ENCODE measurements around the gene CPXM2.

The CPXM2 gene

GRCh38 chr10:123868038-123869019, 23.3 kb downstream of the CPXM2 start:
- DNase-seq = no peak

GRCh38 chr10:123865880-123866279, 25.7 kb downstream of the CPXM2 start:
- DNase-seq = no peak

GRCh38 chr10:123865350-123865749, 26.3 kb downstream of the CPXM2 start:
- DNase-seq = no peak

DNA sequence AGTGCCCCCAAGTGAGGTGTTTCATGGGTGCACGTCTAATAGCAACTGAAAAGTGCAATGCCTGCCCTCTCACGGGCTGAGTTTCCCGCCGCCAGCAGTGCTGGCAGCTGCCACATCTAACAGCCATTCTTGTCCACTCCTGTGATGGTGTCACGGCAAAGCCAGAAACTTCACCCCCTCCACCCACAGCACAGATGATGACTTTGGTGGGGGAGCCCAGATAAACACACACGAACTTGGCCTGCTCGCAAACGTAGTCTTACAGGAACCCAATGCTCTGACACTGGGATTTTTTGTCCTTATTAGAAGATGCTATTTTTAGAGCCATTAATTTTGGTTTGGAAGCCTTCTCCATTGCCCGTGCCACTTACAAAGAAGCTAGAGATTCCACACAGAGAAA, 26.7 kb downstream of the CPXM2 start:
- DNase-seq = no peak

DNA sequence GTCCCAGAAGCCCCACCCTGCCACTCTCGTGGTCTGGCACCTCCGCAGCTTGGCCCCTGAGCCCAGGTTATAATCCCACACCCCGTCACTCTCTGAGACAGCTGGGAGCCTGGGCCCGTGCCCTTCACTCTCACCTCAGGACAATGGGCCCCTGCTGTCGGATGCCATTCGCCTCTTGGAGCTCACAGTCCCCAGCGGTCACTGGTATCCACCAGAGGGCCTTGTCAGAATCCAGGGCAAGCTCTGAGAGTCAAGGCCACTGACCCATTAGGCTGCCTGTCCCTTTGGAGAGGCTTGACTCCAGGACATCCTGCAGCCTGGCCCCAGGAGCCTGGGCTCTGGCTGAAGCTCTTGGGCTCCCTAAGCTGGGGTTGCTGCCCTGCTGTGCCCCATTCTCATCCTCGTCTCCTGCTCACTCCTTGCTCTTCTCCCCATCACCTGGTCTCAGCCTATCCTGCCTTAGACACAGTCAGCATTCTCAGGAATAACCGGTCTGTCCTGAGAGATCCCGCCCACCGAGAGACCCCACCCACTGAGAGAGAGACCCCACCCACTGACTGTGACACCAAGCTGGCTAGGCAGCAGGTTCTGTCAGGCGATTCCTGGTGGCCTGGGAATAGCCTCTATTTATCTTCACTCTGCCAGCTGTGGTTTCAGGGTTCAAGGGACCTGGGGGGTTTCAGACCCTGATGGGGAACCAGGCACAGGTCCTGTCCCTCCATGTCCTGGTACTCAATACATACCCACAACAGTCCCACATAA, 27.7 kb downstream of the CPXM2 start:
- no peak for DNase-seq

DNA sequence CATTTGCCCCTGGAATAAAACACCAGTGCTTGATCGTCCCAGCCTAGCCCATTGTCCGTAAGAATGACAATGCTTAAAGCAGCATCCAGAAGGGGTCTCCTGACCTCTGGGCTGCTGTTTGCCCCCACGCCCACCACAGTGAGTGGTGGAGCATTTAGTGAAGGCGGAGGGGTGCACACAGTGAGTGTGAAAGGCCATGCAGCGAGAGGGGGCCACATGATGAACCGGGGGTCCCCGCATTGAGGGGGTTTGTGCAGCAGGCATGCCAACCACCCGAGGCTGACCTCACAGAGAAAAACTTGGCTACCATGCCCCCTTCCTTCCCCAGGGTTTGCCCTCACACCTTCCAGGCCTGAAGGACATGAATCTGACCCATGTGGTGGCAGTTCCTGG, 28.4 kb downstream of the CPXM2 start:
- DNase-seq = no peak

GRCh38 chr10:123862421-123863182, 29.0 kb downstream of the CPXM2 start:
- DNase-seq = no peak

- no peak for DNase-seq
These were observed 30.8 kb downstream of the CPXM2 start for GRCh38 chr10:123860856-123861255.

DNA sequence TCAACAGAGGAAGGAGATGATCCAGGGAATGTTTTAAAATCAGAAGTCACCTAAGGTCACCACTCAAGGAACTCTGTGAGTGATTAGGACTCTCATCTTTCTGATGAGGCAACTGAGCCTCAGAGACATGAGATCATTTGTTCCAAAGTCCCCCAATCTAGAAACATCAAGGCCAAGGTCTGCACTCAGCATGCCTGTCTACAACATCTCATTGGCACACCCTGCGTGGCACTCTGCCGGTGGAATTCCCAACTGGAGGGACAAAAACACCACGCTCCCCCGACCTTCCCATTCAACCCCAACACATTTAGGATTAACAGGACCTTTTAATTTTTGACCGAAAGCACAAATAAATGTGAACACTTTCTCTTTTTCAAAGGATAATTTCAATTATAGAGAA, 31.4 kb downstream of the CPXM2 start:
- no peak for DNase-seq

DNA sequence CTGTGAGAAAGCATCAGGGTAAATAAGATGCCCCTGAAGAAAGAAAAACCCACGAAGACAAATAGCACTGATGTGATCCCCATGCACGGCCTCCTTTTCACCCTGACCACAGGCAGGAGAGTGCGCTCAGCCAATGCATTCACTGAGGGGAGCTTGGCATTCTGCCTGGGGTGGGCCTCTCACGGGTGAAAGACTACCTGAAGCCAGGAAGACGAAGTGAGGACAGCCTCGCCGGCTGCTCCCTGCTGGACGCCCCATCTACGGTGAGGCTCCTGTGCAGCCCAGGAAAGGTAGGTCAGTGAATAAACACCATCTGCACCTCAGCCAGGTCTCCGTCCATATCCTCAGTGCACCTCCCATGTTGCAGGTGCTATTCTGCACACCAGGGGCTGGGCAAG, 32.0 kb downstream of the CPXM2 start:
- no peak for DNase-seq

GRCh38 chr10:123858907-123859652, 32.5 kb downstream of the CPXM2 start:
- DNase-seq = no peak

- no peak for DNase-seq
These were observed 33.4 kb downstream of the CPXM2 start for GRCh38 chr10:123858077-123858681.

DNA sequence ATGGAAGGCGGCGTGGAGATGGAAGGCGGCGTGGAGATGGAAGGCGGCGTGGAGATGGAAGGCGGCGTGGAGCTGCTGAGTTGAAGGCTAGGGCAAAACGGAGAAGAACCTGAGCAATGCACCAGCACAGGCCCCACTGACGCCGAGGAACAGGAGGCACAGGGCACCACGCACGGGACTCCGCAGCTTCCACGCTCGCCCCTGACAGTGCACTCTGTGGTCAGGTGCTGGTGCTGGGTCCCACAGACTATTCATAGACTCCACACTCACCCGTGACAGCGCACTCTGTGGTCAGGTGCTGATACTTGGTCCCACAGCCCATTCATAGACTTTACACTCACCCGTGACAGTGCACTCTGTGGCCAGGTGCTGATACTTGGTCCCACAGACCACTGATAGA, 34.0 kb downstream of the CPXM2 start:
- DNase-seq = no peak

DNA sequence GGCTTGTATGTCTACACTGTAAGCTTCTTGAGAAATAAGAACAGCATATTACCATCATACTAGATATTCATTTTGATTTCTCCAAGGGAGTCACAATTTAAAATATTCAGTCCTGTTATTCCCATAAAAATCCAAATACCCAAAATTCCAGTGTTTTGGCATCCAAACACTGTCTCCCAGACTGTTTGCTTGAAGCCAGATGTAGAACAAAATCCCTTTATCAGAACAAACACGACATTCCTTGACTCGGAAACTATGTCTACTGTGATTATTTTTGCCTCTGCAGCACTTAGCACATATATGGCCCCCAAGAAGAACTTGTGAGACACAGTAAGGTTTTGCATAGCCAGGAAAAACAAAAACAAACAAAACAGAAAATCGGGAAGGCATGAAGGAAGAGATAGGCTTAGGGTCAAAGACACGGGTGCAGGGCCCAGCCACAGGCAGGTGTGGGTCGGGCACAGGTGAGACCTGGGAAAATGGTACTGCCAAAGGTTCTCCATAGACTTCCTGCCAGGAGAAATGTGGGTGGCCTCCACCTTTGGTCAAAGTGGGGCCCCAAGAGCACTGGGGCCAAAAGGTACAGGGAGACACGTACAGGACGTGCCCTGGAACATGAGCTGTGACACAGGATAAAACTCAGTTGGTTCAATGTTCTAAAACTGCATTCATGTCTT, 36.5 kb downstream of the CPXM2 start:
- DNase-seq = no peak

GRCh38 chr10:123854498-123854897, 37.1 kb downstream of the CPXM2 start:
- DNase-seq = no peak

- DNase-seq = no peak
These were observed 37.6 kb downstream of the CPXM2 start for GRCh38 chr10:123854003-123854402.

DNA sequence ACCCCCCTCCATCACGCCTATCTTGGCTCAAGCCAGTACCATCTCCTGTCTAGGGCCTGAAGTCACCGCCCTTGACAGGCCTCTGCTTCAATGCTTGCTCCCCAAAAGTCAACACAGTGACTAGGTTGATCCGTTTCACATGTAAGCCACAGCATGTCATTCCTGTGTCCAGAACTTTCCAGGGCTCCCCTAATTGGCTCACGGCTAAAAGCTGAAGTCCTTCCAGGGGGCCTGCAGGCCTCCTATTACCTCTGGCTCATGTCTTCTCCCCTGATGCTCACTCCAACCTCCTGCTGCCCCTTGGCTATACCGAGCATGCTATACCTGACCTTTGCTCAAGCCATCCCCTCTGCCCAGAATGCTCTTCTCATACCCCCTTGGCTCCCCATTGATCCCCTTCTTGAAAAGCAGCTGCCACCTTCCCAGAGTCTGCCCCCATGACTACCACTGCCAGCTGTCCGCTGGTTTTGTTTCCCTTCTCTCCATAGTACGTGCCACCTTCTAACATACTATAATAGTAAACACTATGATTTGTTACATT, 39.1 kb downstream of the CPXM2 start:
- DNase-seq = no peak

DNA sequence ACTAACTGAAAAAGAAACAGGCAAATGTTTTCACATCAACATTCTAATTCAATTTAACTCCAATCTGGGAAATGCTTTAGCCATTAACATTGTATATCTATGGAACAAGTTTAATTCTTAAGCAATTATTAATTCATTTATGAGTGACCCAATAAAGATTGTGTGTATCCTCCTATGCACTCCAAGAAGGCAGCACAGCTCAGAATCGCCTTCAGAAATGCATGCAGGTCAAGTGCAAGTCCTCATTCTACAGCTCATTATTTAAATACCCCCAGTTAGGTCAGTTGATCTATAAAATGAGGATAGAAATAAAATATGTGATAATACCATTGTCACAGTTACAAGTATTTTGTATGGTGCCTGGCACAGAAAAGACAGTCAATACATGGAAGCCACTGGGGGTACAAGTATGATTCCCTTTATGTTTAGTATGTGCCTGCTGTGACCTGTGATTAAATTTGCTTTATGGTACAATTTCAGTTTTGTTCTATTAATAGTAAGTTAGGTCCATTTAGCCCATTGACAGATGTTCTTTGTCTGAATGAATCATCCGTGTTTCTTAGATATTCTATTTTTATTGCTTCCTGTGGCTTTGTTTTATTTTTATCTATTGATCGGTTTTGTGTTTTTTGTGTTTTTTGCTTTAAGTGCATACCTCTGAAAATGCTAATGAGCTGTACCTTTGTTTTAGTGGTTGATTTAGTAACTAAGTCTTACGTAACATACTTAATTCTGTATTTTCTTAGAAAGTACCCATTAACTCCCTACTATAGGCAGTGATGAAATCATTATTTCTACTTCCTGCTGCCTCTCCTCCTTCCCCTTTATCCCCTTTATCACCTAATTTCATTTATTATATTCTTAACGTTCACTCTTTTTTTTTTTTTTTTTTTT, 42.8 kb downstream of the CPXM2 start:
- no peak for DNase-seq

DNA sequence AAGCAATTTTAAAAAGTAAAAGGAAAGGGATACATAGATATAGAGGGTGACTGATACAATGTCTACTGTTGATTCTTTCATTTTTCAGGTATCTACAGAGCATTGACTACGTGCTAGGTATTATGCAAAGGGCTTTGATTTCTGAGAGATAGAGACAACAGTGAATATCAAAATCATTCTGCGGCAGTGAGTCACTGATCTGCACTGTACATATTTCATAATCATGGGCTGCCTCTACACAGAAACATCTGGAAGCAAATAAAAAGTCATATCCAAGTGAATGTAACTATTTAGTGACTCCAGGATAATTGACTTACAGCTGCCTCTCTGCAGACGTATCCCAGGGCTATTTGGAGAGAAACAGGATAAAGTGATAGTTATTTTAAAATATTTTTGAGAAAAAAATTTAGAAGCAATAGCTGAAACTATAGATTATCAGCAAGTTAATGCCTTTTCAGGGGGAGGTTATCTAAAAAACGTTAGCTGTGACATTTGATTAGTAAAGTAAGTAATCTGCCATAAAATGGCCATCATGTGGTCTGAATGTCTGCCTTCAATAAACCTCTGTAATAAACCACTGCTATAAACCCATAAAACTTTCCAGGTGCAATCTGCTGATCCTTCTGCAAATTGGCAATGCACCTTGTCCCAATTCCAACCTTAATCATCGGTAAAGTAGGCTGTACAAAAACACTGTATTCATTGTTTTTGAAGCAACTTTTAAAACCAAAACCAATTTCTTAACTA, 43.7 kb downstream of the CPXM2 start:
- DNase-seq = no peak

Data from stimulated activated CD4-positive, alpha-beta T cell treated with anti-CD3 and anti-CD28 coated beads, Interleukin-12 subunit alpha, Interleukin-12 subunit beta, amount 100 ng/mL, for 4 hours (primary cell).